ENCODE results near the gene BCR.

BCR gene

DNA sequence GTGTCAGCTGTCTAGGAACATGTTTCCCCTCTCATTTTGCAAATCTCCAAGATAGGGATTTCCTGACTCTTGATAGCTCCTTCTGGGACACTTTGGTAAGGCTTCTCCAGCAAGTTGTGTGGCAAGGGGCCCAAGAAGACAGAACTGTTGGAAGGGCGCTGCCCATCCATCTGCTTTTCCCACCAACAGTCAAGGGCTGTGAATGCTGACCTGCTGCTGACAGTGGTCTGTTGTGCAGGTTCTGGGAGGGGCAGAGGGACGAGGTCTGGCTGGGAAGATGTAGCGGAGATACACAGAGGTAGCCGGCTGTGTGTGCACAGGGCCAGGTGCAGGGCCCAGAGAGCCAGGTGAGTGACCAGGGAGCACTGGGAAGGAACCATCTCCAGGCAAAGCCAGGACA, 12.2 kb downstream of the BCR start:
- Histone ChIP-seq H3K9me3 (no peaks in the 10 kb centered on the region), H3K4me2 (peak overlapping the region; percentile 100), H4K20me1 (peaks cover 100% of the 10 kb centered on the region), H3K27ac (peak overlapping the region; percentile 69), H3K27me3 (no peaks in the 10 kb centered on the region), H3K36me3 (peaks cover 89% of the 10 kb centered on the region), H3K9ac (0 out of 2 replicates have a peak overlapping the region, but pooled peaks have one; percentile 62), H3K4me3 (no peak overlapping the region), H3K4me1 (peaks cover 100% of the 10 kb centered on the region)
- no peak for TF ChIP-seq Cebpa-rat (IDR thresholded peaks at IDR 0.05)

DNA sequence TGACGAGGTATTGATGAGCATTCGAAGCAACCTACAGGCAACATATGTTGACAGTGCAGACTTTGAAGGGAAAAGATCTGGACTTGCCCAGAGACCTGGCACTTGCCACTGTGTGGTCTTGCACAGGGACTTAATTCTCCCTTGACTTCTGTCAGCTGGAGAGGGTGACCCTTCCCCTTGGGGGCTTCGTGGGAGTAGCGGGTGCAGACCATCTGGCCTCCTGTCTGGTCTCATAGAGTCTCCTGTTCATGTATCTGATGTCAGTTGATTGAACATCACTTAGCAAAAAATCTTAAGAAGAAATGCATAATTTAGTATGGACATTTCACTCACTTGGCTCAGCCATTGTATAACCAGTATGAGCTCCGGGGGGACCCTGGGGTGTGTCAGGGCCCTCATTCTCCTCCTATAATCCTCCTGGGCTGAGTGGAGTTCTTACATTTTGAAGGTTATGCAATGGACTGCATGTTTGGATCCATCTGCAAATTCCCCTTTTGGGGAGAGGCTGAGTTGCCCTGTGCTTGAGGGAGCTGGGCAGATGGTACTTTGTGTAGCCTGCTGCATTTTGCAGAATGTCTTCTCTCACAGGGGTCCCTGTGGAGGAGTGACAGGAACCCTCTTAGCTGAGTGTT, 13.0 kb downstream of the BCR start:
- no peak overlapping the region for H3K4me3 ChIP-seq
- H3K27me3 ChIP-seq, result no peaks in the 10 kb centered on the region
- TF ChIP-seq Cebpa-rat (IDR thresholded peaks at IDR 0.05), result no peak
- 0 out of 2 replicates have a peak overlapping the region, but pooled peaks have one; percentile 1 for H3K27ac ChIP-seq
- H3K9ac ChIP-seq, result peak overlapping the region; percentile 62; the same call in 1 of the 2 replicates
- peaks cover 100% of the 10 kb centered on the region for H4K20me1 ChIP-seq
- H3K4me2 ChIP-seq, result peak overlapping the region; percentile 100
- peaks cover 89% of the 10 kb centered on the region for H3K36me3 ChIP-seq
- H3K9me3 ChIP-seq, result no peaks in the 10 kb centered on the region
- H3K4me1 ChIP-seq, result peaks cover 100% of the 10 kb centered on the region

DNA sequence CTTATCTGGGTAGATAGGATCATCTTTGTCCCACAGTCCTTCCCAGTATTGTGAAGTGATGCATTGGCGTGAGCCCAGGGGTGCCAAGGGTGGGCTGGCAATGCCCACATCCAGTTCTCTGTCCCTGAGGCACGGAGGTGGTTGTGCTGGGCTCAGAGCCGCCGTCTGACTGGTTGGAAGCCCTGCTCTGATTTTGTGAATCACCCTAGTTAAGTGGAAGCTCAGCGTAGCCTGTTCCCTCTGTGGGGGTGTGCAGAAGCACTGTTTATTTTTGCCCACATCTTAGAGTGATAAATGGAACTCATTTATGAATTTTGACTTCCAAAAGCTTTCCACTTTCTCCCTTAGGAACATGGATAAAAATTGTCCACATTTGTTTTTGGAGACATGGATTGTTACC, 13.6 kb downstream of the BCR start:
- Histone ChIP-seq H3K4me1 (peaks cover 100% of the 10 kb centered on the region), H4K20me1 (peaks cover 100% of the 10 kb centered on the region), H3K9ac (no peak overlapping the region; the same call in 1 of the 2 replicates), H3K4me3 (no peak overlapping the region), H3K27ac (0 out of 2 replicates have a peak overlapping the region, but pooled peaks have one; percentile 1), H3K27me3 (no peaks in the 10 kb centered on the region), H3K9me3 (no peaks in the 10 kb centered on the region), H3K36me3 (peaks cover 89% of the 10 kb centered on the region), H3K4me2 (peak overlapping the region; percentile 100)
- no peak for TF ChIP-seq Cebpa-rat (IDR thresholded peaks at IDR 0.05)

DNA sequence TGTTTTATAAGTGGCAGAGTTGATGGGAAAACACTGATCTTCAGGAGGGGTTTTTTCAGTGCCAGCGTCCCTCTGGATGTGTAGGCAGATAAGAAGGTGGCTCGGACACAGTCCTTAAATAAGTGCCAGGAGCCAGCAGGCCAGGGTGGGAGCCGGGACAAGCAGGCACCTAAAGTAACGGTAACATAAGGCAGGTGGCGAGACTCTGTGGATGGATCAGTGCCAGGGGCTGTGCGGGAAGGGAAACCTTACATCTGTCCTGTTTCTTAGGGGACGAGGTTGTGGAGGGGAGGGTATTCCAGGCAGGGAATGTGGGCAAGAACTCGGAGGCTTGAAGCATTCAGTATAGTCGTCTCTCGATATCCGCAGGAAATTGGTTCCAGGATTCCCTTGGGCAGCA, 15.9 kb downstream of the BCR start:
- Histone ChIP-seq H3K4me3 (no peak overlapping the region), H3K27me3 (no peaks in the 10 kb centered on the region), H3K4me2 (peak overlapping the region; percentile 17; the same call in 1 of the 2 replicates), H3K36me3 (peaks cover 89% of the 10 kb centered on the region), H3K27ac (no peak overlapping the region), H3K9me3 (no peaks in the 10 kb centered on the region), H3K9ac (no peak overlapping the region), H4K20me1 (peaks cover 100% of the 10 kb centered on the region), H3K4me1 (peaks cover 100% of the 10 kb centered on the region)
- TF ChIP-seq Cebpa-rat (IDR thresholded peaks at IDR 0.05), result no peak

DNA sequence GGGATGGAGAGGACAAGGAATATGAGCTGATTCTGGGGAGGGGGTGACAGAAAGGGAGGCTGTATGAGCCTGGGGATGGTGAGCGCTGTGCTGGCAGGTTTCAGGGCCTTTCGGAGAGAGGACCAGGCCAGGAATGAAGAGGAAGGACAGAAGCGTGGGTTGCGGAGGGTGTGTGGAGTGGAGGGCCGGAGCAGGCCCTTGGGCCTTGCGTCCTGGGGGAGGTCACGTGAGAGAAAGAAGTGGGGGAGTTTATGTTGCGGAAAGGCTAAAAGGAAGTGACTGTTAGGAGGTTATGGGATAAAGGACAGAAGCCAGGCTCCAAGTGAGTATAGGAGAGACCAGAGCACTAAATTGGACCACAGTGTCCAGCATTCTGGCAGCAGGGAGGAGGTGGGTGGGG, 17.5 kb downstream of the BCR start:
- H3K27ac ChIP-seq, result 0 out of 2 replicates have a peak overlapping the region, but pooled peaks have one; percentile 7
- peaks cover 100% of the 10 kb centered on the region for H4K20me1 ChIP-seq
- H3K9me3 ChIP-seq, result no peaks in the 10 kb centered on the region
- no peak overlapping the region for H3K9ac ChIP-seq
- peaks cover 74% of the 10 kb centered on the region for H3K36me3 ChIP-seq
- H3K27me3 ChIP-seq, result no peaks in the 10 kb centered on the region
- H3K4me1 ChIP-seq, result peaks cover 85% of the 10 kb centered on the region
- TF ChIP-seq Cebpa-rat (IDR thresholded peaks at IDR 0.05), result no peak
- no peak overlapping the region for H3K4me3 ChIP-seq
- peak overlapping the region; percentile 55; the same call in 1 of the 2 replicates for H3K4me2 ChIP-seq

DNA sequence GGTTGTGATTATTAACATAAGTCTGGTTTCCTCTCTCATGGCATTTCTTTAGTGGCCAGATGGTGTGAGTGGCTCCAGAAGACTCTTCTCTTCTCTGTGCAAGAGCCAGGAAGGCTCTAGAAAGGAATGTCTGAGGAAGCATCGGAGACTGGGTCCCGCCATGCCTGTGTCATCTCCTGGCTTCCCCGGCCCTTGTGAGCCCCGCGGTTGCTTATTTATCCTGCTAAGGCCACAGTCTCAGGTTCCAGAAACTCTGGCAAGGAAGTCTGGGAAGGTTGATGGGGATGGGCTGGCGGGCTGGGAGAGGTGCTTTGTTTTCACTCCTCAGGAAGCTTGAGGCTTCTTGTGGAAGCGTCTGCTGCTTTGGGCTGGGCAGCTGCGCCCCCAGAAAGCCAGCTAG, 18.9 kb downstream of the BCR start:
- Histone ChIP-seq H3K27me3 (no peaks in the 10 kb centered on the region), H3K36me3 (peaks cover 74% of the 10 kb centered on the region), H3K27ac (no peak overlapping the region), H3K4me3 (no peak overlapping the region), H3K4me2 (peak overlapping the region; percentile 55), H3K9ac (no peak overlapping the region), H3K4me1 (peaks cover 81% of the 10 kb centered on the region), H4K20me1 (peaks cover 100% of the 10 kb centered on the region), H3K9me3 (no peaks in the 10 kb centered on the region)
- no peak for TF ChIP-seq Cebpa-rat (IDR thresholded peaks at IDR 0.05)

DNA sequence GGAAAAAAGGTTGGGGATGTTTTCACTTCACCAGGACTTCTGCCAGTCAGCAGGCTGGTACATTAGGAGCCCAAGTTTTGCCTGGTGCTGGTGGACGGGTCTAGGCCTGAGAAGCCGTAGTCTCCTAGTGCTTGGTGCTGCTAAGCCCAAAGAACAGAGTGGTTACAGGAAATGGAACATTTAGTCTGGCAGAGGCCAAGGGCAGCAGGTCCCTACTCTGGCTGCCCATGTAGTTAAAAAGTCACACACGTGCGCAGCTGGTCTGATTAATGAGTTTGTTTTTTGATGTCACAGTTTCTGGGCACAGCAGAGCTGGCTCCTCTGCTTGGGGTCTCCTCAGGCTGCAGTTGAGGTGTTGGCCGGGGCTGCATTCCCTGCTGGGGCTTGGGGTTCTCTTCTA, 20.6 kb downstream of the BCR start:
- peaks cover 81% of the 10 kb centered on the region for H3K4me1 ChIP-seq
- H4K20me1 ChIP-seq, result peaks cover 100% of the 10 kb centered on the region
- peak overlapping the region; percentile 46; the same call in 1 of the 2 replicates for H3K27ac ChIP-seq

DNA sequence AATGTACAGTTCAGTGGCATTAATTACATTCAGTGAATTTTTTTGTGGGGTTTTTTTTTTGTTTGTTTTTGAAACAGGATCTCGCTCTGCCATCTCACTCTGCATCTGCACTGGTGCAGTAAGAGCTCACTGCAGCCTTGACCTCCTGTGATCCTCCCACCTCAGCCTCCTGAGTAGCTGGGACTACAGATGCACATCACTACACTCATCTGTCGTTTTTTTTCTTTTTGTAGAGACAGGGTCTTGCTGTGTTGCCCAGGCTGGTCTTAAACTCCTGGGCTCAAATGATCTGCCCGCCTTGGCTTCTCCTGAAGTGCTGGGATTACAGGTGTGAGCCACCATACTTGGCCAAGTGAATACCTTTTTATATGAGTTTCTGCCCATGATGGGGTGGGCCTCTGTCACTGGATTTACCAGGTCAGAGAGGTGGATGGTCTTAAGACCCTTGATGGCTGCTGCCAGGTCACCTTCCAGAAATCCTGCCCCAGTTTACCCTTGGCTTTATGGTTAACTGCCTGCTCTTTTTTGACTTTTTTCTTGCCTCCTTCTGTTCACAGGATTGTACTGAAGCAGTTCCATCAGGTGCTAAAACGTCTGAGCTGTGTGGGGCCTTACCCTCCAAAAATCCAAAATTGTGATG, 22.6 kb downstream of the BCR start:
- Histone ChIP-seq H3K9ac (no peak overlapping the region), H3K4me2 (no peak overlapping the region), H3K36me3 (peaks cover 73% of the 10 kb centered on the region), H3K27me3 (no peaks in the 10 kb centered on the region), H3K27ac (no peak overlapping the region), H4K20me1 (peaks cover 100% of the 10 kb centered on the region), H3K9me3 (no peaks in the 10 kb centered on the region), H3K4me3 (no peak overlapping the region), H3K4me1 (peaks cover 76% of the 10 kb centered on the region)
- no peak for TF ChIP-seq Cebpa-rat (IDR thresholded peaks at IDR 0.05)

More for the DNA sequence above, 20.6 kb downstream of the BCR start:
- H3K9ac ChIP-seq, result no peak overlapping the region
- peak overlapping the region; percentile 55 for H3K4me2 ChIP-seq
- TF ChIP-seq Cebpa-rat (IDR thresholded peaks at IDR 0.05), result no peak
- no peak overlapping the region for H3K4me3 ChIP-seq
- H3K9me3 ChIP-seq, result no peaks in the 10 kb centered on the region
- no peaks in the 10 kb centered on the region for H3K27me3 ChIP-seq
- peaks cover 86% of the 10 kb centered on the region for H3K36me3 ChIP-seq

DNA sequence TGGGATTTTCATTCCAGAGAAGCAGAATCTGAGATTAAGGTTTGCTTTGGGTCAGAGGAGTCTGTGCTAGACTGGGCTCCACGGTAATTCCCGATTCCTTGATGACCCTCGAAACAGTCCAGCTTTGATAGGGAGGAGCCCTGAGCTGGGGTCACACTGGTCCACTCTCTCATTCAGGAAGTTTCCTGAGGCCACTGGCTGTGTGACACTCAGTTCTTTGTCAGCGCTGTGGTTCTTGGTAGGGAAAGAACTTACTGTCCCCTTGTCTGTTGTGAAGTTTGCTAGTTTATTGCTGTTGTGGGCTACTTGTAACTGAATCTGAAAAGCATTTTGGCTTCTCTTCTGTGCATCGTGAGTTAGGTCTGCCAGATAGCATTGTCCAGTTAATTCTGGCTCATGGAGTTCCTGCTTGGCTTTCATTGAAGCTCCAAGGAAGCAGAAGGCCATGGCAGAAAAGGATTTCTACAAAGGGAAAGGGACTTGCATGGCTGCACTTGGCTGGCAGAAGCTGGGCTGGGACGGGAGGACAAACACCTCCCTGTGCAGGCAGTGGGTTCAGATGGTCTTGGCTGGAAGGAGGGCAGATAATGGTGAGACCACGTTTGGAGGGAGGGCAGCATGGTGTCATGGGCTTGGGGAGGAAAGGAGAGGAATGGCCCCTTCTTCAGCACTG, 23.3 kb downstream of the BCR start:
- no peak for TF ChIP-seq Cebpa-rat (IDR thresholded peaks at IDR 0.05)
- Histone ChIP-seq H4K20me1 (peaks cover 100% of the 10 kb centered on the region), H3K4me3 (no peak overlapping the region), H3K27me3 (no peaks in the 10 kb centered on the region), H3K9ac (no peak overlapping the region), H3K36me3 (peaks cover 67% of the 10 kb centered on the region), H3K27ac (no peak overlapping the region), H3K9me3 (no peaks in the 10 kb centered on the region), H3K4me1 (peaks cover 76% of the 10 kb centered on the region), H3K4me2 (no peak overlapping the region)

DNA sequence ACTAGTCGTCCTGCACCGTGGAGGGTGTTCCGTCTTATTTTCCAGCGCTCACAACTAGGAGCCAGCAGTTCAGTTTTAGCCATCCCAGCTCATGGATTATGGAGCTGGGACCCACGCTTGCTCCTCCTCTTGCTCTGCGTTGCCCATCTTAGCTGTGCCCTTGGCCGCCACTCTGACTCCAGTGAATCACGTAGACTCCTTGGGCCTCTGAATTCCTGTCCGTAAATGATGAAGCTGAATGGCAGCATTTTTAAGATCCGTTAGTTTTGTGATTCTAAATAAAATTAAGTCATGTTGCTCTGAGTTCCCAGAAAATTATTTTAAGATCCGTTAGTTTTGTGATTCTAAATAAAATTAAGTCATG, 23.8 kb downstream of the BCR start:
- H3K4me3 ChIP-seq, result no peak overlapping the region
- H3K9ac ChIP-seq, result no peak overlapping the region
- H3K27me3 ChIP-seq, result no peaks in the 10 kb centered on the region
- H3K9me3 ChIP-seq, result no peaks in the 10 kb centered on the region
- H3K4me1 ChIP-seq, result peaks cover 76% of the 10 kb centered on the region
- no peak overlapping the region for H3K4me2 ChIP-seq
- no peak overlapping the region for H3K27ac ChIP-seq
- H4K20me1 ChIP-seq, result peaks cover 100% of the 10 kb centered on the region
- H3K36me3 ChIP-seq, result peaks cover 67% of the 10 kb centered on the region
- TF ChIP-seq Cebpa-rat (IDR thresholded peaks at IDR 0.05), result no peak
